A673 (cell line): Measurements from ENCODE around the gene CDC42BPG.

Source experiments
- CTCF ChIP-seq: fragments of 300-800, 200-600 bp; sonication (generic); conservative IDR thresholded peaks from 2 replicates; pipeline ENCODE4 v1.5.1; 2017; ENCODE audit warnings: low read depth, mild to moderate bottlenecking, antibody characterized with exemption, low read length, moderate library complexity, mixed read lengths
- EZH2 ChIP-seq: fragments of 200-600 bp; sonication (generic); IDR thresholded peaks from 2 replicates; pipeline ENCODE4 v1.6.1; 2017; ENCODE audit warnings: borderline replicate concordance, low read depth, mild to moderate bottlenecking, mixed read lengths, antibody characterized with exemption, low read length; ENCODE audit not compliant: poor library complexity, severe bottlenecking

GRCh38 chr11:64892411-64892831 is 48.0 kb upstream of the CDC42BPG start:
- no peak for TF ChIP-seq CTCF
- no peak for TF ChIP-seq EZH2
